ENCODE measurements around the gene GPC3.
"Not testable (repeated sequence)": the region's sequence is repeated elsewhere in the genome, so short reads cannot be mapped to it uniquely, and the experiment has no call there.

GPC3 gene

DNA sequence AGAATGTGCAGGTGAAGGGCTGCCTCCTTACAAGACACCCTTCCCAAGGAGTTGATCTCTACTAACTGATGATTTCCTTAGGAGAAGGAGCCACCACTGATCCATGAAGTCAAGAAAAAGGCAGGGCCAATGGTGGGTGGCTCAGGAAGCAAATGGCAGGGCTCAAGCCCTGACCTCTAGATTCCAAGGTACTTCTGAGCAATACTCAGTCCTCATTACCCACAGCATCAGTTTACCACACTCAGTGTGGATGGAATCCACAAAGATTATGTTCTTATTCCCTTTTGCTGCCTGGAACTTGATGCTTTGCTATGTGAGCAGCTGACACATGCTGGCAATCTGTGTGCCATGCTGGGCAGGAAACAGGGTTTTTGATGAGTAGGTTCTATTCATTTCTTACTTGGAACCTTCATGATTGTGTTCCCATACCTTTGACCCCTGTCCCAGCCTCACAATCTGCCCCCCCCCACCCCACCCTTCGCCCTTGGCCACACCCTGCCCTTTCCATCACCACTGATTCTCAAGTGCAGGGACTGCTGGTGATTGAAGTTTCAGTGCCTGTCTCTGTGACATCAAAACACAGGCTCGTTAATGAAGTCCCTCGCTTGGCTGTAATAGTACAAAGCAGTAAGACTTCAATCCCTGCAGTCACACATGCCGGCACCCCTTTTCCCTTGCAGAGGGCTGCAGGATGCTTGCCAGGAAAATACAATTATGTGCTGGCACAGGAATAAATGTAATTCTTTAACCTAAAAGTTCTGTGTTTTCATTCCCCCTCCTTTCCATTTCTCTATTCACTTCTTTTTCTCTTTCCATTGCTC, 434.5 kb downstream of the GPC3 start:
- DNase-seq (ENCODE audit: low spot score) = no peak

DNA sequence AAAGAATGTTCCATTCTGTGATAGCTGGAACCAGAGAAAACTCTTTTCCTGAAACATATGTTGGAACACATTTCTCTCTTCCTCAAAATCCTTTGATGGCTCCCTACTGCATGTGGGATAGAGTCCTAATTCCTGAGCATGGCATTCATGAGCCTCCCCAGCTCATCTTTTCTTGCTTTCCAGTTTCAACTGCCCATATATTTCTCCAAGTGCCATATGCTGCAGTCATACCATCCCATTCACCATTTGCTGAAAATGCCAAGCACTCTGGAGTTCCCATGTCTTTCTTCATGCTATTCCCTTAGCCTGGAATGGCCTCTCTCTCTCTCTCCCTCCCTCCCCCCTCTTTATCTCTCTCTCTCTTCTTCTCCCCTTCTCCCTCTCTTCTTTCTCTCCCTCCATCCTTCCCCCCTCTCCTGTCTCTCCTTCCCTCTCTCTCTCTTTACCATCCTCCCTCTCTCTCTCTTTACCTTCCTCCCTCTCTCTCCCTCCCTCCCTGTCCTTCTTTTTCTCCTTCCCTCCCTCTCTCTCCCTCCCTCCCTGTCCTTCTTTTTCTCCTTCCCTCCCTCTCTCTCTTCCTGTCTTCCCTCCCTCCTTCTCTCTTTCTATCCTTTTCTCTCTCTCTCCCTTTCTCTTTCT, 436.0 kb downstream of the GPC3 start:
- DNase-seq (ENCODE audit: low spot score) = no peak

DNA sequence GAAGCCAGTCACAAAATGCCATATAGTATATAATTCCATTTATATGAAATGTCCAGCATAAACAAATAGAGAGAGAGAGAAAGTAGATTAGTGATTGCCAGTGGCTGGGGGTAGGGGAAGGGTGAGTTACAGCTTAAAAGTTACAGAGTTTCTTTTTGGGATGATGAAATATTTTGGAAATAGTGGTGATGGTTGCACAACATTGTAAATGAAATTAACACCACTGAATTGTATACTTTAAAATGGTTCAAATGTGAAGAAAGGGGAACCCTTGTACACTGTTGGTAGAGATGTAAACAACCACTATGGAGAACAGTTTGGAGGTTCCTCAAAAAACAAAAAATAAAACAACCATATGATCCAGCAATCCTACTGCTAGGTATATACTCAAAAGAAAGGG, 439.0 kb downstream of the GPC3 start:
- DNase-seq (ENCODE audit: low spot score) = no peak

DNA sequence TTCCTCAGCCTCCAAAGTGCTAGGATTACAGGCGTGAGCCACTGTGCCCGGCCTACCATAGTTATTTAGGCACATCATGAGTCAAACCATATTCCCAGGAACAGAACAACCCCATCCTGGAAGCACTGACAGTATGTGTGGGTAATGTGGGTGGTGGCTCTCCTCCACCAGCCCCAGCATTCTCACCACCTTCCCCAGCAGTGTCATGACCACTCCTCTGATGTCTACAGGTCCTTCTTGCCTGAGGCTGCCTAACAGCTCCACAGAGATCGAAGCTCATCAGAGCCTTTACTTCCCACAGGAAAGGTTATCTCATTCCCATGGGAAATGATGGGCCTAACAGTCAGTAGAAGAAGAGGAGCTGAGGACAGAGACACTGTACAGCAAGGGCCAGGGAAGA, 440.6 kb downstream of the GPC3 start:
- DNase-seq (ENCODE audit: low spot score) = no peak

DNA sequence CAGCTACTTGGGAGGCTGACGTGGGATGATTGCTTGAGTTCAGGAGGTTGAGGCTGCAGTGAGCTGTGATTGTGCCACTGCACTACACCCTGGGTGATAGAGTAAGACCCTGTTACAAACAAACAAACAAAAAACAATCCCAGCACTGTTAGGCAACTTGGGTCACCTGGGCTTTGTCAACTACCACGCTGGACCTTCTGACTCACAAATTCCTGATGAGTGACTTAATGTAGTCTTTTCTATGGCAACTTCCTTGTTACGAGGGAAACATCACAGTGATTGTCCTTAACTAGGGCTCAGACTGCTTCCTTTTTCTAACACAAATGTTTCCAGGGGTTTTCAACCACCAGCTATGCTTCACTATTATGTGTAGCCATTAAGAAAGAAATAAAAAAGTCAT, 441.3 kb downstream of the GPC3 start:
- no peak for DNase-seq (ENCODE audit: low spot score)

DNA sequence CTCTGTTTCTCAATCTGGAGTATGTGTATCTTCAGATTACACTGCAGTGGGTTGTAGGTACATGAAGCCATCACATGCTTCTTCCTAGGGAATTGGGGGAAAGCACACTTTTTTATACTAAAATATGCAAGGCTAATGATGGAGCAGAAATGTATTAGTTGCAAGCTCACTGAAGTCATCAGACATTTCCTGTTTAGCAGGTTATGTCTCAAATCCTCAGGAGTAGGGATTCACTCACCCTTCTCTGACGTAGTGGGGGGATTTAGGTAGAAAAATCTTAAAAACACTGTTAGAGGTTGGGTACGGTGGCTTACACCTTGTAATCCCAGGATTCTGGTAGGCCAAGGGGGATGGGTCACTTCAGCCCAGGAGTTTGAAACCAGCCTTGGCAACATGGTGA, 441.7 kb downstream of the GPC3 start:
- DNase-seq (ENCODE audit: low spot score) = no peak

DNA sequence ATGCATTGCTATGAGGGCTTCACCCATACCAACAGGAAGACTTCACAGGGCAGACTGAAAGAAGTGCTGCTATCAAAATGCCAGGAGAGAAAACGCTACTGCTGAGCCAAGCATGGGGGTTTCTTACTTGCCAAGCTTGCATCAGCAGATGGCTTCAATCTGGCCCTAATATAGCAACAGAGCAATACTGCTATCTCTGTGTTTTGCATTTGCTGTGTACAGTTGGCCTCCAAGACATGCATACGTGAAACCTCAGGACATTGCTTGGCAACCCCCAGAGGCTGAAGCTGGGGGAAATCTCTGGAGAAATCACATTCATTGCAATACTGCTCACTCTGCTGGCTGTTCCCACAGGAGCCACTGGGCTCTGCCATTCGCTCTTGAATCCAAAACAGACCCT, 442.9 kb downstream of the GPC3 start:
- no peak for DNase-seq (ENCODE audit: low spot score)

DNA sequence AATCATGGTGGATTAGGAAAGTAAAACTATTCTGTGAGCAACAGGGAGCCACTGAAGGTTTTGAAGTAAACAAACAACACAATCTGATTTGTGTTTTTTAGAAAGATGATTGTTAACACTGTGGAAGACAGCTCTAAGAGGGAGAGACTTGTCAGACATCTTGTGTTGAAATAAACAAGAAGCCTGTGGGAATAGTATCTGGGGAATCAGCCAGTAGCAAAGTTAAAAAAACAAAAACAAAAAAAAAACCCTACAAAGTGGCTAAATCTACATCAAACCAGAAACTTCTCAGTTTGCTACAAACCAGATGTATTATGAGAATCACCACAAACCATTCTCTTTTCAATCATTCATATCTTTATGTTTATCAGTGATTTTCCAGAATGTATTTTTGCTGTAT, 444.4 kb downstream of the GPC3 start:
- no peak for DNase-seq (ENCODE audit: low spot score)

DNA sequence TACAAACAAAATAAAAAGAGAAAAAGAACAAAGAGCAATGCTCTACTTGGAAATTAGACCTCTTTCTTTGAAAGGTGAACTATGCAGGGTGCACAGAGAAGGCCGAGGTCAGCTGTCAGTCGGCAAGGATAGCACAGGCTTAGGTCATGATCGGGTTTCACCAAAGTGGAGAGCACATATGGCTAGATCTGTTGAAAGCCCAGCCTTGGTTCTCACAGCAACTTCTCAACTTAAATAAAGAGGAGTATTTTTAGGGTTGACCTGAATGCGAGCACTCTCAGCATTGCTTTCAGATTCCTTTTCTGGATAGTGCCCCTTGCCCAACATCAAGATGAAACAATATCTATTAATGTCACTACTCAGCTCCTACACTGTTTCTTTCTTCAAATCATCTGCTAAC, 447.2 kb downstream of the GPC3 start:
- no peak for DNase-seq (ENCODE audit: low spot score)

DNA sequence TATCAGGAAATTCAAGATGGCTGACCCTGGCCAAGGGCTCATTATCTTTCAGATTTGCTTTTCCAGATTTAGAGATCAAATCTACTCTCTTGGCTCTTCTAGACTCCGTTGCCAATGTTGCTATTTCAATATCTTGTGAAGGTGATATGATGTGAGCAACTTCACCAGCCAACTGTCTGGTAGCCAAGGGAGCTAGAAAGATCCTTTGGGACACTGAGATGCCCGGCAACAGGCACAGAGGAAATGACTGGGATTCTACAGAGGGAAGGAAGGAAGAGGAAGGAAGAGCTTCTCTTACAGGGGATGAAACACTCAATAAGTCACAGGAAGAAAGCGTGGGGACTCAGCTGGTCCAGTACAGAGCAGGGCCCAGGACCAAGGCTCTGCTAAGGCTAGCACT, 448.3 kb downstream of the GPC3 start:
- no peak for DNase-seq (ENCODE audit: low spot score)

DNA sequence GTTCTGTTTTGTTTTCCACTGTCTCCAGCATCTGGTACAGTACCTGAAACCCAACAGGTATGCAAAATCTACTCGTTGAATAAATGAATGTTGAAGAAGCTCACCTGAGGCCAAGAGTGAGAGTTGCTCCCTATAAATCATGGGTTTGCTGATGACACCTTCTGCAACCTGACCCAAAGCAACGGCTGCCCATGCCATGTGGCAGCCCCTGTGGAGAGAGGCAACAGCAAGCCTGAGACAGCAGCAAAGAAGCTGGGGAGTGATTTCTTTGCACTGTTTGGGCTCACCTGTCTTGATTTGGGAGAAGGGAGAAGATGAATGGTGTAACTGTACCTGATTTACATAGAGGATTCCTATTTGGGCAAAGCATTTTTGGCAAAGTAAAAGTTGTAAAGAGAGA, 450.3 kb downstream of the GPC3 start:
- no peak for DNase-seq (ENCODE audit: low spot score)

DNA sequence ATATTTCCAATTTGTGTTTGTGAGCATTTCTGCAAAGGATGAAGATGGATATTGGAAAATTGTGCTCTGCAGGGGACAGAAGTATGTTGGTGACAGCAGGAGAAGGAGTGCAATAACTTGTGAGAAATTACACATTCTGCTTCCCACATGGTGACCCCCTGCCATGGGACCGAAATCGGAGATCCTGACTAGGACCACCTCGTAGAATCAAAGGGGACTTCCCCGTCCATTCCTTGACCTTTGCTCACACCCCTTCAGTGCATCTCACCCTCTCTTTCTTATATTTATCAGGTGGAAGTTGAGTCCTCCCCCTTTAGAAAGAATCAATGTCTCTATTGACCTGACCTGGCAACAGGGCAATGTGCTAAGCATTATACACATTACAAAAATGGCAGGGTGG, 451.2 kb downstream of the GPC3 start:
- DNase-seq (ENCODE audit: low spot score) = no peak

DNA sequence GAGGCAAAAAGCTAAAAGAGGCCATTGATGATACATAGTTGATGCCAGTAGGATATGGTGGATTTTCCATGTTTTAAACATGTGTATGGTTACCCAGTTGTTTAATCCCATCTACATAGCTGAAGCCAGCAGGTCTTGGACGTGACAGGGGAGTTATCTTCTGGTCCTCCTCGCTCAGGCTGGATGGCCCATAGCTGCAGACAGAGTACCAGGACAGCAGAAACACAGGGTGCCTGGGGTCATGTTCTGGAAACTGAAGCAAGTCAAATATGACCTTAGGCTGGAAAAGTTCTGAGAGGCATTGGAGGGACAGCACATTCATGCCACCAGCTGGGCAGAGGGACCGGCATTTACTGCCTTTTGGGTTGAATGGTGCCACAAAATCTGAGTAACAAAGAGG, 452.1 kb downstream of the GPC3 start:
- DNase-seq (ENCODE audit: low spot score) = no peak

DNA sequence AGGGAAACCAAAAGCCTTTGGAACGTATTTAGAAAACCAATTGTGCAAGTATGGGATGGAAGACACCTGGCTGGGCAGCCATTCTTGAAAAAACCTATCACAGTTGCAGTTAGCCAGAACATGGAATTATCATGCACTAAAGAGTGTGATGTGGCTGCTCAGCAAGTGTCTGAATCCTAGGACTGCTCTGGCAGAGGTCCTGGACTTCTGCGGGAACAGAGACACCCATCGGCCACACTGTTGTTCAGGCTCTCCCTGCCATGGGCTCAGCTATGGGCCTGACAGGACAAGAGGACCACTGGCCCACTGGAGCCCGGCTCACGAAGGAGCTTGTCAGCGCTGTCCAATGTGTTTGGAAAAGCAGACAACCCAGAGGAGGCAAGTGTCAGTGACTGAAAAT, 454.4 kb downstream of the GPC3 start:
- no peak for DNase-seq (ENCODE audit: low spot score)

DNA sequence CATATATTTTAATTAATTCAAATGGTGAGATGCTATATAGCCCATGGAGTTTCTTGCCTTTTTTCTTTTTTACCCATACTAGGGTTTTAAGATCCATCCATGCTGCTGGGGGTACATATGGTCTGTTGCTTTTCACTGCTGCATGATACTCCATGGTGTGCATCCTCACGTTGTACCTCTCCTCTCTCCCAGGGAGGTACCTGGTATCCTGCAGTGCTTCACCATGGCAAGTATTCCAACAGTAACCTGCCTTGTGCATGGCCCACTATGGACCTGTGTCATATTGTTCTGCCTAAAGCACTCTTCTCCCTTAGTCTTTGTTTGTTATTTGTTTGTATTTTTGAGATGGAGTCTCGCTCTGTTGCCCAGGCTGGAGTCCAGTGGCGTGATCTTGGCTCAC, 455.8 kb downstream of the GPC3 start:
- no peak for DNase-seq (ENCODE audit: low spot score)

DNA sequence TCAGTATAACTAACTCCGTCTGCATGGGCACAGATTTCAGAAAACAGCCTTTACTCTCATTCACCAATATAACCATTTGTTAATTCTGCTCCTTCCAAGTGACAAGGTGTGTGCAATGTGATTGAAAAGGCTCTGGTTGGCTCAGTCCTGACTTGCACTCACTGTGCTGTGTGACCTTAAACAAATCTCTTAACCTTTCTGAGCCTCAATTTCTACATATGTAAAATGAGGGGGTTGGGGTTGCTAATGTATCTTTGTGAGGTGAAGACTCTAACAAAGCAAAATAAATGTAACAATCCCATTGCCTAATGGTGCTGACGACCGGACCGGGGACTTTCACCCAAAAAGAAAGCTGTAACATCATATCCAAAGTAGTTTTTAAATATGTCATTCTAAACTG, 457.6 kb downstream of the GPC3 start:
- no peak for DNase-seq (ENCODE audit: low spot score)

DNA sequence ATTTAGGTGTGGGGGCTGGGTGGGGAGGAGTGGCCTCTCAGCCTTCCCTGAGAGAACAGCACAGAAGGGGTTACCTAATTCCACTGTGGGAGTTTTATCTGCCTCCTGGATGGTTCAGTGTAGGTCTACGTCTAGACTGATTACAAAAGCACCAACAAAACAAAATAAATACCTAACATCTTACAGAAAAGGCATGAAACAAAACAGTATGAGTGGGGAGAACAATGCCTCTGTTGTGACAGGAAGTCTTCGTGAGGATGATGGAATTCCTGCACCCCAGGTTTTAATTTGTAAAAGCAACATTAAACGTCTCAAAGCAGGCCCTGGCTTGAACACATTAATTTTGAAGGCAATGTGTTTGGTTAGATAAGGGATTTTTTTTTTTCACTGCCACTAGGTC, 458.0 kb downstream of the GPC3 start:
- DNase-seq (ENCODE audit: low spot score) = no peak

DNA sequence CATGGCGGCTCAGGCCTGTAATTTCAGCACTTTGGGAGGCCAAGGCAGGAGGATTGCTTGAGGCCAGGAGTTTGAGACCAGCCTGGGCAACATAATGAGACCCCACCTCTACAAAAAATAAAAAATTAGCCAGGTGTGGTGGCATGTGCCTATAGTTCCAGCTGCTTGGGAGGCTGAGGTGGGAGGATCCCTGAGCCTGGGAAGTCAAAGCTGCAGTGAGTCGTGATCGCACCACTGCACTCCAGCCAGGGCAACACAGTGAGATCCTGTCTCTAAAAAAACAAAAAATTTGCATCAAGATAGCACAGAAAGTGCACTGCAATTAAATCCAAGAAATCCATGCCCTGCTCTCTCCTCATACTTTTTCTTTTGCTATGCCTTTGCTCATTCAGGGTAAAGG, 458.6 kb downstream of the GPC3 start:
- not testable (repeated sequence) for DNase-seq (ENCODE audit: low spot score)

DNA sequence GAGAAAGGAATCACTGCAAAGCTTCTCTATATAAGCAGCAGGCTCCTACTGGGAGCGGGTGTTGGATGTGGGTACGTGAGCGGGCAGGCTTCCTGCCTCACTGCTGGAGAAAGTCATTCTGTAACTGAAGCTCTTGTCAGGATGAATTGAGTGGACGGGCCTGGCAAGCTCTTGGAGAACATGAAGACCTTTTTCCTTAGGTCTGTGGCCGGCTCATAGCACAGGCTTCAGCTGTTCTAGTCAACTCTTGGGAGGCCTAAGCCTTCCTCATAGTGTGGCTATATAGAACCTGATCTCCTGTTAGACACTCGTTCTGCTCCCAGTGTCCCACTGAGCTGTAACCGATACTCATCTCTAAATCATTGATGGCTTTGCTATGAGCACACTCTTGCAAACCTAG, 461.9 kb downstream of the GPC3 start:
- no peak for DNase-seq (ENCODE audit: low spot score)

DNA sequence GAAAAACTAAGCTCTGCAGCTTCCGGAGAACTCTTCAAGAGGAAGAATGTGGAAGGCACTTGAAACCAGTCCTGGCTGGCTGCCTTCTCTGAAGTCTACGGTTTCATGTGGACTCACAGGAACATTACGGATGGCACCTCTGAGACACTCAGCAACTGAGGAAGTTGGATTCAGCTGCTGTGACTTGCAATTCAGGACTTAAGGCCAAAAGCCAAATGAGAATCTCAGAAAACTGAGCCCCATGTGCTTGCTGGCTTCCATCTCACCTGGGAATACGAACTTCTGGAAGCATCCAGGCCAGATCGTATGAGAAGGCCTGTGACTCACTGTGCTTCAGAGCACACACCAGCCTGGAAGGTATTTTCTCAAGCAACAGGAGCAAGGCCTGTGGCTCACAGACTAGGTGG, 462.3 kb downstream of the GPC3 start:
- DNase-seq (ENCODE audit: low spot score) = no peak

DNA sequence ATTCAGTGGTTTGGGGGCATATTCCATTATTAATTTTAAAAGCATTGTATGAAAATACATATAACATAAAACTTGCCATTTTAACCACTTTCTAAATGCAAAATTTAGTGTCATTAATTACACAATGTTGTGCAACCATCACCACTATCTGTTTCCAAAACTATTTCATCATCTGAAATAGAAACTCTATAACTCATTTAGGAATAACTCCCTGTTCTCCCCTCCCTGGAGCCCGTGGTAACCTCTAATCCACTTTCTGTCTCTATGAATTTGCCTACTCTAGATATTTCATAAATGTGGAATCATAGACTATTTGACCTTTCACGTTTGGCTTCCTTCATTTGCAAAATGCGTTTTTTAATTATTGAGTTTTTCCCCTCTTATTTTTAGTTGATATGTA, 468.7 kb downstream of the GPC3 start:
- DNase-seq (ENCODE audit: low spot score) = no peak

DNA sequence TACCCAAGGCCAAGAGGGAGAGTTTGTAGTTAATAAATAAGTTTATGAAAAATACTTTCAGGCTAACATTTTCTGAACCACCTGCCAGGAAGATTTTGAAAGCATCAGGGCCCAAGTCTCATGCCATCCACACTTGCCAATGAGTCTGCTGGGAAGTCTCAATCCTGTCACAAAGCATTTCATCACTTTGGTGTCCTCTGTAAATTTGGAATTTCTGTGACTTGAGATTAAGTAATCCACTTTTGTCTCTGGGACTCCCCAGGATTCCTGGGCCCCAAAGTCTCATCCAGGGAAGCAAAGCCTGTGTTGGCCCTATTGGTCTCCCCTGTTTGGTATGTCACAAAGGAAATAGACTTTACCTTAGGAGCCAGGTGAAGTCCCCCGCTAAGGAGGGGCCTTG, 470.9 kb downstream of the GPC3 start:
- DNase-seq (ENCODE audit: low spot score) = no peak

DNA sequence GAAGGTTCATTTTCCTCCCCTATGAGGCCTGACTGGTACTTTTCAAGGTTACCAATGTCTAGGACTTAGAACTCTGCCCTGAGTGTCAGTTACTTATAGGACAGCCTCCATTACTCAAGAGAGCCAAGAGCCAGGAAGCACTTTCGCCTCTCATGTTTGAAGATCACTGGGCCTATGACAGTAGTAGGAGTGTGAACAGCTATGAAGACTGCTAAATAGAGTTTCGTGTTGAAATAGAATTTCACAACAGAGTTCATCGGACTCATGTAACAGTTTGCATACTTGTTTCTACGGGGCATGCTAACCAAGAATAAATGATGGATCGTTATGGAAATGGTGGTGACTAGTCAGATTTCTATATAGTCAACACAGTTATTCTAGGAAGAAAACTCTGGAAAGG, 472.3 kb downstream of the GPC3 start:
- no peak for DNase-seq (ENCODE audit: low spot score)

DNA sequence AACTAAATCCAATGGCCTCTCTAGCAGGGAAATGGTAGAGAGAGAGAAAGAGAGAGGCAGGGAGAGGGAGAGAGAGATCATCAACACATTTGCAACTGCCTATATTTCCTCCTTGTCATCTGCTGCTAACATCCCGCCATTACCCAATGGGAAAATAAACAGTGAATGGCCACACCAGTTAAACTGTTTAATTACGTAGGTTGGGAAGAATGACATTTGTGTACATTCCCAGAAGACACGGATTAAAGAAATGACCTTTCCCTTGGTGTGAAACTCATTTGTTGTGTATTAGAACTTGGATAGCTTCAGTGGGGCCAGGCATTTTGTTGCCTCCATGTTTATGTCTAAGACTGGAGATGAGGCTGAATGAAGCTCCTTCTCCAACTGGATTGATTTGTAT, 474.4 kb downstream of the GPC3 start:
- no peak for DNase-seq (ENCODE audit: low spot score)
